Hepatocyte (in vitro differentiated cells): ENCODE data around the gene OR51Q1. TPM values are rescaled to one million over a fixed set of nuclear protein-coding genes. Genes with fewer than 3 reads are reported as not detected.
A peak's percentile ranks its signal among the peaks of the same experiment; 100 is the strongest.

Source experiments
- DNase-seq: peaks from one replicate; pipeline ENCODE4 v3.0.0-alpha.2; 2016; ENCODE audit warnings: low spot score
- H2AFZ ChIP-seq: fragments of 200-600 bp; sonication (generic); 2 replicates; pipeline ENCODE4 v1.6.0; 2016; ENCODE audit warnings: antibody characterized with exemption, mild to moderate bottlenecking
- H3K27ac ChIP-seq: fragments of 200-600 bp; sonication (generic); 2 replicates; pipeline ENCODE4 v1.5.1; 2016; ENCODE audit warnings: mild to moderate bottlenecking
- H3K27me3 ChIP-seq: fragments of 200-600 bp; sonication (generic); 2 replicates; pipeline ENCODE4 v1.6.1; 2016
- H3K36me3 ChIP-seq: fragments of 200-600 bp; sonication (generic); replicated peaks from 2 replicates; pipeline ENCODE4 v1.5.1; 2016; ENCODE audit warnings: low read depth; ENCODE audit not compliant: insufficient read depth
- H3K4me1 ChIP-seq: fragments of 200-600 bp; sonication (generic); 2 replicates; pipeline ENCODE4 v1.5.1; 2016; ENCODE audit warnings: mild to moderate bottlenecking, moderate library complexity; ENCODE audit not compliant: insufficient read depth
- H3K4me2 ChIP-seq: fragments of 200-600 bp; sonication (generic); 2 replicates; pipeline ENCODE4 v1.6.0; 2016
- H3K4me3 ChIP-seq: fragments of 200-600 bp; sonication (generic); 2 replicates; pipeline ENCODE4 v1.5.1; 2016; ENCODE audit warnings: mild to moderate bottlenecking
- H3K79me2 ChIP-seq: fragments of 200-600 bp; sonication (generic); 2 replicates; pipeline ENCODE4 v1.6.0; 2017; ENCODE audit warnings: mild to moderate bottlenecking
- H3K9me2 ChIP-seq: fragments of 200-600 bp; sonication (generic); replicated peaks from 2 replicates; pipeline ENCODE4 v1.6.0; 2017; ENCODE audit warnings: mild to moderate bottlenecking; ENCODE audit not compliant: insufficient read depth
- H3K9me3 ChIP-seq: fragments of 200-600 bp; sonication (generic); 2 replicates; pipeline ENCODE4 v1.5.1; 2016; ENCODE audit warnings: low read depth, mild to moderate bottlenecking
- H4K20me1 ChIP-seq: fragments of 200-600 bp; sonication (generic); 2 replicates; pipeline ENCODE4 v1.6.0; 2016; ENCODE audit warnings: mild to moderate bottlenecking; ENCODE audit not compliant: insufficient read depth, poor library complexity, severe bottlenecking
- EZH2 ChIP-seq: fragments of 200-600 bp; sonication (generic); IDR thresholded peaks from 2 replicates; pipeline ENCODE4 v1.6.1; 2016; ENCODE audit warnings: antibody characterized with exemption, mild to moderate bottlenecking, borderline replicate concordance
- EZH2phosphoT487 ChIP-seq: fragments of 200-600 bp; sonication (generic); IDR thresholded peaks from one replicate; pipeline ENCODE4 v1.6.1; 2018; ENCODE audit warnings: antibody characterized with exemption, mild to moderate bottlenecking, low read depth, moderate library complexity; ENCODE audit not compliant: unreplicated experiment, severe bottlenecking
- WGBS: methylation state at CpG from one replicate; pipeline ENCODE4 v1.1.6; 2016; ENCODE audit warnings: low lambda C conversion rate; ENCODE audit errors: missing lambda C conversion rate; 5-methylcytosine and 5-hydroxymethylcytosine counted together
- polyA plus RNA-seq: library from polyadenylated mRNA; unstranded; fragments of >200 nt; fragmentation: Nextera tagmentation; extraction: Ambion mirVana; gene quantifications from 2 replicates; pipeline ENCODE4 v1.2.1, GENCODE V29; 2016
- total RNA-seq: library from RNA; depleted of rRNA; stranded (reverse); fragments of >200 nt; gene quantifications from 2 replicates; pipeline ENCODE4 v1.2.3, GENCODE V29; 2014
- TF ChIP-seq, protein P1 (sequence below): fragments of 200-600 bp; sonication (generic); IDR thresholded peaks from 2 replicates; pipeline ENCODE4 v1.5.1; 2016; ENCODE audit warnings: antibody characterized with exemption, mild to moderate bottlenecking; ENCODE audit not compliant: poor library complexity

OR51Q1 gene, protein sequence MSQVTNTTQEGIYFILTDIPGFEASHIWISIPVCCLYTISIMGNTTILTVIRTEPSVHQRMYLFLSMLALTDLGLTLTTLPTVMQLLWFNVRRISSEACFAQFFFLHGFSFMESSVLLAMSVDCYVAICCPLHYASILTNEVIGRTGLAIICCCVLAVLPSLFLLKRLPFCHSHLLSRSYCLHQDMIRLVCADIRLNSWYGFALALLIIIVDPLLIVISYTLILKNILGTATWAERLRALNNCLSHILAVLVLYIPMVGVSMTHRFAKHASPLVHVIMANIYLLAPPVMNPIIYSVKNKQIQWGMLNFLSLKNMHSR
- total RNA-seq (not detected in 2 replicates), polyA plus RNA-seq (not detected in 2 replicates)

DNA sequence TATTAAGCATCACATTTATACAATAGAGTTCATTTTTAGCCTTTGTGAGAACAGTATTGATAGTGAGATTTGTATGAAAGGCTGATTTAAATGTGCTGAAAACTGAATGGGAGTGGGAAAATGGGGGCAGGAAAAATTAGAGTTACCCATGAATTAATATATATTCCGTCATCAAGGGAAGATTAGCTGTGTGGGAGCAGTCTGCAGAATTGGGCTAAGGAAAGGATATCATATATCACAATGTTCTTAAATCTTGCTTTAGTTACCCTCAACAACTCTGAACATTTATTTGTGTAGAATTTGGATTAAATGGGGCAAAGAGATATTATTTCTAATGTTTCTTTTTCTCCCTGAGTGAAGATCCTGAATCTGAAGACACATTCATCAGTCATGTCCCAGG, at the start of gene OR51Q1:
OR51Q1 (plus strand) TSS at position 301 of the 400 bp plus-strand sequence; CDS start at position 391, 90 bp downstream.
- H2AFZ ChIP-seq = no peak within 1 kb of the TSS

DNA sequence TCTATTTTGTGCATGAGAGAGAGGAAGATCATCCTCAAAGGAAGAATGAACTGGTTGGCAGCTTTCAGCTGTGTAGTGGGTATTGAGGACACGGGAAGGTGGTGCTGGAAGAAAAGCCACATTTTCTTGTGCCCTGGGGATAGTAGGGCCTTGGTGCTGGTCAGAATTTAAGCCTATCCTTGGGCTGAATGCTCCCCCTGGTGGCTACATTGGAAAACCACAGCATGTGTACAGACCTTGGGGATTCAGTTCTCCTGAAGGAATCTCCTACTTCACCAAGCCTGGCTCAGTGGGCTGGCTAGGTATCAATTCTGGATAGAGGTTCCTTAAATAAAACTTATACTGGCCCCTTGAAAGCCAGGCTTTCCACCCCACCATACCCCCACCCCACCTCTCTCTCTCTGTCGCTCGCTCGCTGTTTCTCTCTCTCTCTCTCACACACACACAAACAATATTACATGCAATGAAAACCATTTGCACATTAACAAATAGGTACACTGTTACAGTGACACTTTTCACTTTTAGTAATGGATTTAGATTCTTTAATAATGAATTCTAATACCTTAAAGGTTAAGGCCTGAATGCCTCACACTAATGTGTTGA, 41.1 kb upstream of the OR51Q1 start:
- Histone ChIP-seq H2AFZ (no peak overlapping the region), H4K20me1 (no peaks in the 10 kb centered on the region), H3K79me2 (no peaks in the 10 kb centered on the region), H3K27me3 (no peaks in the 10 kb centered on the region), H3K36me3 (no peaks in the 10 kb centered on the region), H3K4me3 (no peak overlapping the region), H3K9me2 (no peaks in the 10 kb centered on the region), H3K9me3 (no peaks in the 10 kb centered on the region), H3K4me1 (no peaks in the 10 kb centered on the region), H3K27ac (no peak overlapping the region), H3K4me2 (no peak overlapping the region)
- DNase-seq = peak; percentile 79
- WGBS = 74% methylated on average over 4 of the region's 4 CpGs
- TF ChIP-seq, protein P1, sequence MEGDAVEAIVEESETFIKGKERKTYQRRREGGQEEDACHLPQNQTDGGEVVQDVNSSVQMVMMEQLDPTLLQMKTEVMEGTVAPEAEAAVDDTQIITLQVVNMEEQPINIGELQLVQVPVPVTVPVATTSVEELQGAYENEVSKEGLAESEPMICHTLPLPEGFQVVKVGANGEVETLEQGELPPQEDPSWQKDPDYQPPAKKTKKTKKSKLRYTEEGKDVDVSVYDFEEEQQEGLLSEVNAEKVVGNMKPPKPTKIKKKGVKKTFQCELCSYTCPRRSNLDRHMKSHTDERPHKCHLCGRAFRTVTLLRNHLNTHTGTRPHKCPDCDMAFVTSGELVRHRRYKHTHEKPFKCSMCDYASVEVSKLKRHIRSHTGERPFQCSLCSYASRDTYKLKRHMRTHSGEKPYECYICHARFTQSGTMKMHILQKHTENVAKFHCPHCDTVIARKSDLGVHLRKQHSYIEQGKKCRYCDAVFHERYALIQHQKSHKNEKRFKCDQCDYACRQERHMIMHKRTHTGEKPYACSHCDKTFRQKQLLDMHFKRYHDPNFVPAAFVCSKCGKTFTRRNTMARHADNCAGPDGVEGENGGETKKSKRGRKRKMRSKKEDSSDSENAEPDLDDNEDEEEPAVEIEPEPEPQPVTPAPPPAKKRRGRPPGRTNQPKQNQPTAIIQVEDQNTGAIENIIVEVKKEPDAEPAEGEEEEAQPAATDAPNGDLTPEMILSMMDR = peak; percentile 75
- TF ChIP-seq EZH2 = no peak

More for the DNA sequence above, at the start of gene OR51Q1:
- H3K4me2 ChIP-seq = no peak within 1 kb of the TSS
- no peak for DNase-seq
- no peaks in the 10 kb centered on the region for H3K4me1 ChIP-seq
- no peak within 1 kb of the TSS for H3K4me3 ChIP-seq
- TF ChIP-seq, protein P1 = no peak
- TF ChIP-seq EZH2phosphoT487 (no peak), EZH2 (no peak)
- H3K9me3 ChIP-seq = no peaks in the 10 kb centered on the region
- H3K36me3 ChIP-seq = no peaks in the 10 kb centered on the region
- H3K79me2 ChIP-seq = no peaks in the 10 kb centered on the region
- H3K27ac ChIP-seq = no peak within 1 kb of the TSS
- 87% methylated on average over 1 of the region's 1 CpG for WGBS
- H3K27me3 ChIP-seq = no peaks in the 10 kb centered on the region
- no peaks in the 10 kb centered on the region for H4K20me1 ChIP-seq
- no peaks in the 10 kb centered on the region for H3K9me2 ChIP-seq

DNA sequence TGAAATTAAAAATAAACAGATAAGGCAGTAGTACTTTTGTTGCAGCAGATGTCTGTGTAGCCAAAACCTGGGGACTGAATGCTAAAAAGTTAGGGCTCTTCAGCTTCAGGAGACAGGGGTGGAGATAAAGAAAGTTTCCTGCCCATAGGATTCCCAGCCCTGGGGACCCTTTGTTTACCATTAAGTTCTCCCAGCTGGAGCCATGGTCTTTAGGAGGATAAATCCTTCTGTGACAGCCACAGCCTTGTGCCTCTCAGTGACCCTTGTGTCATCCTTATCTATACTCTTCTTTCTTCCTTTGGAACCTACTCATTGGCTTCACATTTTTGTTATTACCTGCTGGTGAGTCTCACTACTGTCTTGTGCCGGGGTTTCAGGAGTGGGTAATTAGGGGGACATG, 38.3 kb upstream of the OR51Q1 start, which contains the start of gene OR51M1:
OR51M1 (plus strand) TSS at position 237 of the 400 bp plus-strand sequence. CDS start 5,587 bp downstream, outside the sequence.
- no peak within 1 kb of the TSS for H2AFZ ChIP-seq
- TF ChIP-seq EZH2 (no peak), EZH2phosphoT487 (no peak)
- TF ChIP-seq, protein P1 = no peak
- WGBS = 71% methylated on average over 1 of the region's 1 CpG
- no peak within 1 kb of the TSS for H3K27ac ChIP-seq
- no peak within 1 kb of the TSS for H3K4me3 ChIP-seq
- H3K9me3 ChIP-seq = no peaks in the 10 kb centered on the region
- no peaks in the 10 kb centered on the region for H3K27me3 ChIP-seq
- H3K4me2 ChIP-seq = no peak within 1 kb of the TSS
- H3K4me1 ChIP-seq = no peaks in the 10 kb centered on the region
- H3K9me2 ChIP-seq = no peaks in the 10 kb centered on the region
- H4K20me1 ChIP-seq = no peaks in the 10 kb centered on the region
- DNase-seq = no peak
- no peaks in the 10 kb centered on the region for H3K36me3 ChIP-seq
- H3K79me2 ChIP-seq = no peaks in the 10 kb centered on the region
